ENCODE measurements around the gene MEIS1. TPM values are rescaled to one million over a fixed set of nuclear protein-coding genes. Genes with fewer than 3 reads are reported as not detected.

MEIS1 gene
- total and polyA plus RNA-seq, 2 donors (not counting 1 experiment from before 2014, with no cell fraction given): 0.03 TPM; not detected in 1

DNA sequence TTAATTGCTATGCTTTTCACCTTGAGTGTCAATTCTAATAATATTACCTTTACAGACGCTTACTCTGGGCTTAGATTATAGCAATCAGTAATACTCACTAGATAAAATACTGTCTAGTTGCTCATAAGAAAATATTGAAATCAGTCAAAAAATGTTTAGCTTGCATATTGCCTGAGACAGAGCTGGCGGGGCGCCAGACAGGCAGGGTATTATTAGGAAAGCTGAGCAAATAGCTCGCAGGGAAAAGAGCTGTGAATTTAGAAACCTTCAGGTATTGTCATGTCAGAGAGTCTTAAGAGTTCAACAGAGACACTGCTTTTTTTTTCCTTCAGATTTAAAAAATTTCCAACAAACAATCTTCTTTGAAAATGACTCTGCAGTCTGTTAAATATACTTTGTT lies 118.4 kb downstream of the MEIS1 start:
- H2AFZ ChIP-seq (ENCODE audit: insufficient read depth, low read depth, low read length, poor library complexity, severe bottlenecking): no peak overlapping the region
- ChIA-PET POLR2A (no interaction called here), CTCF (no interaction called here)
- ATAC-seq (ENCODE audit: low read depth): no peak
- Mint-ChIP-seq H3K4me1 (peaks cover 11% of the 10 kb centered on the region), H3K27ac (no peak overlapping the region), H3K27me3 (peaks cover 33% of the 10 kb centered on the region), H3K4me3 (no peak overlapping the region), H3K9me3 (ENCODE audit: insufficient read depth) (no peaks in the 10 kb centered on the region)
- no peaks in the 10 kb centered on the region for H3K79me2 ChIP-seq (ENCODE audit: control insufficient read depth, insufficient read depth, low read length)
- H3K9me3 ChIP-seq (ENCODE audit: control extremely low read depth in 1 of 3, control insufficient read depth in 2 of 3, insufficient read depth in 1 of 3, low read length in 2 of 3): no peaks in the 10 kb centered on the region
- no peak overlapping the region for H3K9ac ChIP-seq (ENCODE audit: low read length)
- no peak for DNase-seq
- H3K27ac ChIP-seq (ENCODE audit: low read length in 2 of 2): no peak overlapping the region
- H3K36me3 ChIP-seq (replicated peaks in 1 of 2; ENCODE audit: control extremely low read depth in 1 of 2, control insufficient read depth in 1 of 2, extremely low read depth in 1 of 2, insufficient read depth in 2 of 2, low read length in 1 of 2): no peaks in the 10 kb centered on the region
- intact Hi-C loops (cut with micrococcal nuclease): no loop called here
- WGBS (ENCODE audit: insufficient coverage): 89% methylated on average over 3 of the region's 4 CpGs
- no peaks in the 10 kb centered on the region for H3K4me1 ChIP-seq (ENCODE audit: control insufficient read depth in 2 of 2, insufficient read depth in 2 of 2, low read length in 2 of 2)
- no peak overlapping the region for H3K4me3 ChIP-seq (ENCODE audit: control extremely low read depth in 1 of 5, extremely low read depth in 1 of 5, insufficient read depth in 1 of 5, low read depth in 2 of 5, low read length in 4 of 5)
- H3K27me3 ChIP-seq (replicated peaks in 1 of 4; ENCODE audit: control extremely low read depth in 1 of 4, control insufficient read depth in 3 of 4, insufficient read depth in 4 of 4, low read length in 3 of 4): no peaks in the 10 kb centered on the region
- no peak for TF ChIP-seq EZH2 (IDR thresholded peaks at IDR 0.05; ENCODE audit: borderline replicate concordance, insufficient read depth, low read depth, low read length, poor library complexity, severe bottlenecking)
- no peak overlapping the region for H3K4me2 ChIP-seq (replicated peaks; ENCODE audit: low read depth, low read length, poor library complexity, severe bottlenecking)
- no peaks in the 10 kb centered on the region for H4K20me1 ChIP-seq (ENCODE audit: control insufficient read depth, insufficient read depth, low read length, poor library complexity, severe bottlenecking)

DNA sequence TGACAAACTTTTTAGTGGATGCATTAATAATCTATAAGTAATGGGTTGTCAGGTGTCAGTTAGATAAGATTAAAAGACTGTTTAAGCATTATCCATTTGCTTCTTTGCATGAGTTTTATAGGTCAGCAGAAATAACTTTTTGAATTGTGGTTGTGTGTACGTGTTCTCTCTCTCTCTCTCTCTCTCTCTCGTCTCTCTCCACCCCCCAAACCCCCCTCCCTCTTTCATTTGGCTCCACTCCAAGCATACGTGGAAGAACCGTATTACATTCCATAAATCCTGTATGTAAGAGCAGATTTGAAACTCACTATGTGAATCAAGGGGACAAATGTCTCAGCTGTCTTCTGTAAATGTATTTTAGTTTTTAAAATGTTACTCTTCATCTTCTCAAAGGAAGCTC lies 120.2 kb downstream of the MEIS1 start:
- Mint-ChIP-seq H3K4me1 (peaks cover 11% of the 10 kb centered on the region), H3K27me3 (peaks cover 34% of the 10 kb centered on the region), H3K4me3 (peak overlapping the region; percentile 61), H3K9me3 (ENCODE audit: insufficient read depth) (no peaks in the 10 kb centered on the region), H3K27ac (no peak overlapping the region)
- ChIA-PET CTCF (no interaction called here), POLR2A (no interaction called here)
- no peak overlapping the region for H3K9ac ChIP-seq (ENCODE audit: low read length)
- H3K9me3 ChIP-seq (ENCODE audit: control extremely low read depth in 1 of 3, control insufficient read depth in 2 of 3, insufficient read depth in 1 of 3, low read length in 2 of 3): no peaks in the 10 kb centered on the region
- intact Hi-C loops (cut with micrococcal nuclease): no loop called here
- H2AFZ ChIP-seq (ENCODE audit: insufficient read depth, low read depth, low read length, poor library complexity, severe bottlenecking): peak overlapping the region; percentile 11
- TF ChIP-seq EZH2 (IDR thresholded peaks at IDR 0.05; ENCODE audit: borderline replicate concordance, insufficient read depth, low read depth, low read length, poor library complexity, severe bottlenecking): no peak
- TF ChIP-seq, protein P1, sequence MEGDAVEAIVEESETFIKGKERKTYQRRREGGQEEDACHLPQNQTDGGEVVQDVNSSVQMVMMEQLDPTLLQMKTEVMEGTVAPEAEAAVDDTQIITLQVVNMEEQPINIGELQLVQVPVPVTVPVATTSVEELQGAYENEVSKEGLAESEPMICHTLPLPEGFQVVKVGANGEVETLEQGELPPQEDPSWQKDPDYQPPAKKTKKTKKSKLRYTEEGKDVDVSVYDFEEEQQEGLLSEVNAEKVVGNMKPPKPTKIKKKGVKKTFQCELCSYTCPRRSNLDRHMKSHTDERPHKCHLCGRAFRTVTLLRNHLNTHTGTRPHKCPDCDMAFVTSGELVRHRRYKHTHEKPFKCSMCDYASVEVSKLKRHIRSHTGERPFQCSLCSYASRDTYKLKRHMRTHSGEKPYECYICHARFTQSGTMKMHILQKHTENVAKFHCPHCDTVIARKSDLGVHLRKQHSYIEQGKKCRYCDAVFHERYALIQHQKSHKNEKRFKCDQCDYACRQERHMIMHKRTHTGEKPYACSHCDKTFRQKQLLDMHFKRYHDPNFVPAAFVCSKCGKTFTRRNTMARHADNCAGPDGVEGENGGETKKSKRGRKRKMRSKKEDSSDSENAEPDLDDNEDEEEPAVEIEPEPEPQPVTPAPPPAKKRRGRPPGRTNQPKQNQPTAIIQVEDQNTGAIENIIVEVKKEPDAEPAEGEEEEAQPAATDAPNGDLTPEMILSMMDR (IDR thresholded peaks at IDR 0.05): no peak
- no peak overlapping the region for H3K27ac ChIP-seq (ENCODE audit: low read length in 2 of 2)
- ATAC-seq (ENCODE audit: low read depth): no peak
- no peak overlapping the region for H3K4me3 ChIP-seq (ENCODE audit: control extremely low read depth in 1 of 5, extremely low read depth in 1 of 5, insufficient read depth in 1 of 5, low read depth in 2 of 5, low read length in 4 of 5)
- no peaks in the 10 kb centered on the region for H3K4me1 ChIP-seq (ENCODE audit: control insufficient read depth in 2 of 2, insufficient read depth in 2 of 2, low read length in 2 of 2)
- no peaks in the 10 kb centered on the region for H3K79me2 ChIP-seq (ENCODE audit: control insufficient read depth, insufficient read depth, low read length)
- H4K20me1 ChIP-seq (ENCODE audit: control insufficient read depth, insufficient read depth, low read length, poor library complexity, severe bottlenecking): no peaks in the 10 kb centered on the region
- no peak for DNase-seq
- WGBS (ENCODE audit: insufficient coverage): no CpG with 5 or more reads among the region's 4 CpGs
- H3K36me3 ChIP-seq (replicated peaks in 1 of 2; ENCODE audit: control extremely low read depth in 1 of 2, control insufficient read depth in 1 of 2, extremely low read depth in 1 of 2, insufficient read depth in 2 of 2, low read length in 1 of 2): no peaks in the 10 kb centered on the region
- H3K27me3 ChIP-seq (replicated peaks in 1 of 4; ENCODE audit: control extremely low read depth in 1 of 4, control insufficient read depth in 3 of 4, insufficient read depth in 4 of 4, low read length in 3 of 4): no peaks in the 10 kb centered on the region
- H3K4me2 ChIP-seq (replicated peaks; ENCODE audit: low read depth, low read length, poor library complexity, severe bottlenecking): no peak overlapping the region

Data from B cell (primary cell).